Endothelial cell of umbilical vein (primary cell): ENCODE data around the gene TGM6. TPM values are rescaled to one million over a fixed set of nuclear protein-coding genes. Genes with fewer than 3 reads are reported as not detected.

Experiments used
- BruUV-seq: library from RNA; stranded (reverse); fragments of 400-500 nt; replicated peaks from 2 replicates; lab custom pipeline; 2021; lab: Mats Ljungman, UMichigan
- CTCF ChIA-PET: fragments of 300-600, 350-600 bp; sonication (Branson Sonifier 250); formaldehyde crosslinking; loops from one replicate; lab custom pipeline; 2021; ENCODE audit warnings: antibody characterized with exemption, inconsistent platforms; lab: Charles Lee
- POLR2A ChIA-PET: fragments of 300-600, 350-600 bp; sonication (Branson Sonifier 250); formaldehyde crosslinking; loops from one replicate; lab custom pipeline; 2021; ENCODE audit warnings: antibody characterized with exemption, inconsistent platforms; lab: Charles Lee
- DNase-seq: peaks from one replicate; pipeline ENCODE4 v3.0.0-alpha.2; 2011; ENCODE audit warnings: low read depth, low spot score
- FAIRE-seq: peaks from 2 replicates; lab custom pipeline; 2011; peaks lifted over from hg19 to GRCh38; lab: Jason Lieb, UNC
- H2AFZ ChIP-seq: 2 replicates; pipeline ENCODE4 v1.6.0; 2012; ENCODE audit warnings: low read depth, low read length, control low read depth, inconsistent platforms
- H3K27ac ChIP-seq: 2 replicates; pipeline ENCODE4 v1.5.1; 2011; ENCODE audit warnings: low read depth, mild to moderate bottlenecking, control low read depth, low read length, moderate library complexity; ENCODE audit not compliant: insufficient read depth
- H3K27me3 ChIP-seq, 2 experiments: 2 replicates each; pipeline versions ENCODE4 v1.6.0 to v1.6.1; 2011; ENCODE audit warnings: low read length in 2 of 2, mixed read lengths in 1 of 2; ENCODE audit not compliant: control insufficient read depth in 2 of 2, insufficient read depth in 2 of 2
- H3K36me3 ChIP-seq, 2 experiments: 2 replicates in 1 of 2; 3 replicates in 1 of 2; pipeline ENCODE4 v1.5.1; 2011; ENCODE audit warnings: low read length in 2 of 2, mild to moderate bottlenecking in 1 of 2, moderate library complexity in 1 of 2; ENCODE audit not compliant: control insufficient read depth in 2 of 2, insufficient read depth in 2 of 2; ENCODE audit errors: extremely low read depth in 1 of 2
- H3K4me1 ChIP-seq: 3 replicates; pipeline ENCODE4 v1.5.1; 2011; ENCODE audit warnings: mild to moderate bottlenecking, low read length; ENCODE audit not compliant: control insufficient read depth, insufficient read depth; ENCODE audit errors: extremely low read depth
- H3K4me2 ChIP-seq: 2 replicates; pipeline ENCODE4 v1.6.1; 2011; ENCODE audit warnings: low read length, control low read depth, mixed read lengths; ENCODE audit not compliant: insufficient read depth
- H3K4me3 ChIP-seq, 3 experiments: fragments of 200-600 bp in 1 of 3; sonication (generic), shearing (Covaris generic) in 1 of 3; replicated peaks in 1 of 3; 2 replicates each; pipeline ENCODE4 v1.5.1; 2011 to 2016; ENCODE audit warnings: control low read depth in 3 of 3, low read length in 3 of 3, mild to moderate bottlenecking in 2 of 3, inconsistent platforms in 1 of 3, low read depth in 1 of 3, moderate library complexity in 1 of 3; ENCODE audit not compliant: insufficient read depth in 1 of 3
- H3K79me2 ChIP-seq: 2 replicates; pipeline ENCODE4 v1.6.0; 2012; ENCODE audit warnings: low read length, inconsistent platforms; ENCODE audit not compliant: control insufficient read depth, insufficient read depth
- H3K9ac ChIP-seq: replicated peaks from 2 replicates; pipeline ENCODE3; 2011; ENCODE audit warnings: low read length, control low read depth; ENCODE audit not compliant: insufficient read depth; ENCODE audit errors: extremely low read depth
- H3K9me1 ChIP-seq: replicated peaks from 3 replicates; pipeline ENCODE4 v1.6.0; 2011; ENCODE audit warnings: mild to moderate bottlenecking, low read length; ENCODE audit not compliant: control insufficient read depth, insufficient read depth; ENCODE audit errors: extremely low read depth
- H3K9me3 ChIP-seq: replicated peaks from 2 replicates; pipeline ENCODE4 v1.5.1; 2012; ENCODE audit warnings: low read length, inconsistent platforms; ENCODE audit not compliant: control insufficient read depth, insufficient read depth
- H4K20me1 ChIP-seq: replicated peaks from 2 replicates; pipeline ENCODE3; 2011; ENCODE audit warnings: mild to moderate bottlenecking, low read length; ENCODE audit not compliant: control insufficient read depth, insufficient read depth; ENCODE audit errors: extremely low read depth
- EZH2 ChIP-seq: IDR thresholded peaks from 2 replicates; pipeline ENCODE4 v1.6.1; 2012; ENCODE audit warnings: borderline replicate concordance, low read depth, mild to moderate bottlenecking, moderate library complexity, low read length, inconsistent platforms; ENCODE audit not compliant: severe bottlenecking
- FOS ChIP-seq: IDR thresholded peaks from 2 replicates; pipeline ENCODE4 v1.6.1; 2011; ENCODE audit warnings: mild to moderate bottlenecking, low read length, moderate library complexity, borderline replicate concordance; ENCODE audit not compliant: insufficient read depth
- JUN ChIP-seq: IDR thresholded peaks from 2 replicates; pipeline ENCODE4 v1.6.1; 2011; ENCODE audit warnings: borderline replicate concordance, low read depth; ENCODE audit not compliant: insufficient read length, insufficient read depth
- MYC ChIP-seq: IDR thresholded peaks from one replicate; pipeline ENCODE4 v1.6.1; 2011; ENCODE audit warnings: mild to moderate bottlenecking, low read depth, low read length
- POLR2A ChIP-seq: IDR thresholded peaks from 2 replicates; pipeline ENCODE4 v1.6.1; 2012; ENCODE audit warnings: low read depth, mild to moderate bottlenecking, control low read depth, low read length
- POLR2AphosphoS5 ChIP-seq: IDR thresholded peaks from 2 replicates; pipeline ENCODE4 v1.6.1; 2012; ENCODE audit warnings: low read depth, mild to moderate bottlenecking, control low read depth, low read length, moderate library complexity; ENCODE audit not compliant: insufficient read depth
- dilution Hi-C: fragments of 300-500 bp; cut with MboI; formaldehyde crosslinking; loops from one replicate; pipeline ENCODE4 v1.15.0; 2019; ENCODE audit warnings: low sequenced_read_pairs; ENCODE audit not compliant: extremely low pct_ligation_motif_present
- intact Hi-C: fragments of 100-400 bp; cut with micrococcal nuclease; formaldehyde crosslinking; loops from one replicate; pipeline ENCODE4 v1.10.0; 2022
- polyA plus RNA-seq, 4 experiments: library from polyadenylated mRNA; depleted of rRNA in 3 of 4; stranded (reverse) in 3 of 4; unstranded in 1 of 4; fragments of >200 nt; gene quantifications; 2 replicates each; pipeline versions ENCODE4 v1.2.1 to v1.2.3, GENCODE V29; 2011 to 2012; ENCODE audit warnings: missing spikeins in 1 of 4
- total RNA-seq: library from RNA; stranded (reverse); gene quantifications from 2 replicates; pipeline ENCODE4 v1.2.3, GENCODE V29; 2021
- TF ChIP-seq, protein P1 (sequence below), 2 donors: IDR thresholded peaks; 1 replicate in 1 of 2; 2 replicates in 1 of 2; pipeline ENCODE4 v1.5.1; 2011; ENCODE audit warnings: low read length in 2 of 2, mild to moderate bottlenecking in 2 of 2, moderate library complexity in 2 of 2, control low read depth in 1 of 2, inconsistent platforms in 1 of 2, low read depth in 1 of 2; ENCODE audit not compliant: insufficient read depth in 1 of 2; ENCODE audit errors: extremely low read depth in 1 of 2

TGM6 gene
- total and polyA plus RNA-seq, 2 donors (not counting 3 experiments of a cell fraction or from before 2014, with no cell fraction given): not detected

DNA sequence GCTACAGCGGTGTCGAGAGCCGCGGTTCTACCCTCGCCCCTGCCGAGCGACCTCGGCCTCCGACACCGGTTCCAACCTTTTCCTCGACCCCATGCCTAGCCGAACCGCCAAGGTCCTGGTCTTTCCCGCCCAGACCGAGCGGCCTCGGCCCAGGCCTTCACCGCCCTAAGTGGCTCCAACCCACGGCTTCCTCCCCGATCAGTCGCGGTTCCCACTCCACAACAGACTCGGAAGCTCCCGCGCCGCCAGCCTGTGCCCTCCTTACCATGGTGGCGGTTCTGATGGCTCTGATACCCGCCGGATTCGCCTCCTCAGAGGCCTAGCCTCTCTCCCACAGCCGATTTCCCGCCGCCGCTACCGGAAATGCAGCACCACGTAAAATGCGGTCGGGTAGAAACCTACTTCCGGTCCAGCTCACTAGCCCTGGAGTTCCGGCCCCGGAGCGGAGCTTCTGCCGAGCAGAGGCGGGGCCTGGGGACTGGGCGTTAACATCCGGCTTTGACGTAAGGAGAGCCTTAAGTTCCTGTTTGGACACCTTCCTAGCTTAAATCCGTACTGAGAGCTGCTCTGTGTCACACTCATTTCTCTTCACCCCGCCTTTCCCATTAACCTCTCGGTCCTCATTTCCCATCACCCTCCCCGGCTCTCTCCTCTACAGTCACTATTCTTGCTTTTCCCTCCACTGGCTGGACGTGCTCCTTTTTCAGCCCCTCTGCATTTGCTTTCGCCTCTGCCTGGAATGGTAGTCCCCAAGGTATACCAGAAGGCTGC, 89.9 kb downstream of the TGM6 start, which contains the start of gene SNRPB:
Gene SNRPB, minus strand, starts transcription at position 367 of the 771 bp plus-strand sequence. Its CDS starts 99 bp downstream, at position 268.
- ChIA-PET POLR2A (interaction anchor here (0.5 to 1.7 kb wide), 4 partner anchors 51 to 1132 kb away, joined by 4 to 5 read pairs (median 4); partner anchors contain the start of gene NOP56), CTCF (interaction anchor here (0.8 to 2.0 kb wide), 6 partner anchors 13 to 263 kb away, joined by 3 to 16 read pairs (median 5); no protein-coding TSS in a partner anchor)
- peaks cover 17% of the 10 kb centered on the region for H3K4me1 ChIP-seq
- peak within 1 kb of the TSS; percentile 86 for H3K27ac ChIP-seq
- DNase-seq (peak; percentile 98), FAIRE-seq (peak; percentile 98)
- TF ChIP-seq FOS (no peak), POLR2AphosphoS5 (peak; percentile 95), JUN (no peak), MYC (no peak), POLR2A (peak; percentile 98), EZH2 (no peak)
- TF ChIP-seq, protein P1, sequence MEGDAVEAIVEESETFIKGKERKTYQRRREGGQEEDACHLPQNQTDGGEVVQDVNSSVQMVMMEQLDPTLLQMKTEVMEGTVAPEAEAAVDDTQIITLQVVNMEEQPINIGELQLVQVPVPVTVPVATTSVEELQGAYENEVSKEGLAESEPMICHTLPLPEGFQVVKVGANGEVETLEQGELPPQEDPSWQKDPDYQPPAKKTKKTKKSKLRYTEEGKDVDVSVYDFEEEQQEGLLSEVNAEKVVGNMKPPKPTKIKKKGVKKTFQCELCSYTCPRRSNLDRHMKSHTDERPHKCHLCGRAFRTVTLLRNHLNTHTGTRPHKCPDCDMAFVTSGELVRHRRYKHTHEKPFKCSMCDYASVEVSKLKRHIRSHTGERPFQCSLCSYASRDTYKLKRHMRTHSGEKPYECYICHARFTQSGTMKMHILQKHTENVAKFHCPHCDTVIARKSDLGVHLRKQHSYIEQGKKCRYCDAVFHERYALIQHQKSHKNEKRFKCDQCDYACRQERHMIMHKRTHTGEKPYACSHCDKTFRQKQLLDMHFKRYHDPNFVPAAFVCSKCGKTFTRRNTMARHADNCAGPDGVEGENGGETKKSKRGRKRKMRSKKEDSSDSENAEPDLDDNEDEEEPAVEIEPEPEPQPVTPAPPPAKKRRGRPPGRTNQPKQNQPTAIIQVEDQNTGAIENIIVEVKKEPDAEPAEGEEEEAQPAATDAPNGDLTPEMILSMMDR (IDR thresholded peaks at IDR 0.05; ENCODE audit: extremely low read depth in 1 of 2, insufficient read depth in 1 of 2, low read depth in 1 of 2, low read length in 2 of 2): no peak
- H3K9me1 ChIP-seq: no peaks in the 10 kb centered on the region
- no peaks in the 10 kb centered on the region for H3K27me3 ChIP-seq
- no peaks in the 10 kb centered on the region for H3K9me3 ChIP-seq
- intact Hi-C loops (loop anchor here (1.0 kb wide), 3 partner anchors 38 to 182 kb away; partner anchors contain the start of genes NOP56 and ZNF343), dilution Hi-C loops (no loop called here)
- peaks cover 12 to 17% of the 10 kb centered on the region in 2 experiments for H3K36me3 ChIP-seq
- H3K4me3 ChIP-seq: peak within 1 kb of the TSS; percentile 87 to 98 (median 91)
- H4K20me1 ChIP-seq: peaks cover 7% of the 10 kb centered on the region
- H3K9ac ChIP-seq: peak within 1 kb of the TSS; percentile 96
- peaks cover 47% of the 10 kb centered on the region for H3K79me2 ChIP-seq
- peak within 1 kb of the TSS; percentile 89 for H3K4me2 ChIP-seq
- peak within 1 kb of the TSS; percentile 65 for H2AFZ ChIP-seq
- BruUV-seq: no TSS peak
